Sigmoid colon (tissue), 7 donors: ENCODE data around the gene GPRIN1. TPM values are rescaled to one million over a fixed set of nuclear protein-coding genes. Genes with fewer than 3 reads are reported as not detected.

Experiments
- DNase-seq: peaks from one replicate; pipeline ENCODE4 v3.0.0-alpha.2; 2019
- H3K27ac ChIP-seq, 4 donors: fragments of 200-600 bp; sonication (generic); one replicate each; pipeline ENCODE4 v1.5.1; 2016 to 2019; ENCODE audit warnings: mild to moderate bottlenecking in 1 of 4
- H3K27me3 ChIP-seq, 3 donors: fragments of 200-600 bp; sonication (generic); one replicate each; pipeline ENCODE4 v1.5.1; 2019; ENCODE audit warnings: mild to moderate bottlenecking in 1 of 3
- H3K36me3 ChIP-seq, 4 donors: fragments of 200-600 bp; sonication (generic); one replicate each; pipeline ENCODE4 v1.5.1; 2016 to 2019
- H3K4me1 ChIP-seq, 4 donors: fragments of 200-600 bp; sonication (generic); one replicate each; pipeline ENCODE4 v1.5.1; 2017 to 2019
- H3K4me3 ChIP-seq, 4 donors: fragments of 200-600 bp; sonication (generic); one replicate each; pipeline ENCODE4 v1.5.1; 2017 to 2019; ENCODE audit warnings: mild to moderate bottlenecking in 2 of 4, moderate library complexity in 1 of 4
- H3K9me3 ChIP-seq, 4 donors: fragments of 200-600 bp in 3 of 4; sonication (generic) in 3 of 4; one replicate each; pipeline versions ENCODE4 v1.5.1 to v1.6.1; 2013 to 2019
- CTCF ChIP-seq, 4 experiments: fragments of 450-650 bp in 3 of 4; fragments of 200-600 bp in 1 of 4; IDR thresholded peaks; one replicate each; pipeline ENCODE4 v1.5.1; 2016 to 2019; ENCODE audit warnings: antibody characterized with exemption in 4 of 4, mild to moderate bottlenecking in 3 of 4, moderate library complexity in 2 of 4
- EP300 ChIP-seq, 4 donors: sonication (generic); formaldehyde crosslinking; IDR thresholded peaks; one replicate each; pipeline ENCODE4 v1.6.1; 2017; ENCODE audit warnings: antibody characterized with exemption in 4 of 4
- POLR2A ChIP-seq, 2 donors: fragments of 450-650 bp; IDR thresholded peaks; one replicate each; pipeline ENCODE4 v1.6.1; 2016; ENCODE audit warnings: antibody characterized with exemption in 2 of 2, mild to moderate bottlenecking in 2 of 2, moderate library complexity in 2 of 2
- POLR2AphosphoS5 ChIP-seq, 4 donors: sonication (generic); formaldehyde crosslinking; IDR thresholded peaks; one replicate each; pipeline ENCODE4 v1.6.1; 2017; ENCODE audit warnings: antibody characterized with exemption in 4 of 4
- WGBS, 2 donors: extraction: QIAGEN DNeasy Blood & Tissue Kit; methylation state at CpG; one replicate each; pipeline ENCODE4 v1.1.7; 2013; 5-methylcytosine and 5-hydroxymethylcytosine counted together
- intact Hi-C: fragments of 100-400 bp; cut with DNase I; formaldehyde crosslinking; loops from one replicate; pipeline ENCODE4 v1.15.1; 2023
- polyA plus RNA-seq, 3 donors: library from polyadenylated mRNA; stranded (reverse); fragments of 200-250 nt; gene quantifications; one replicate each; pipeline ENCODE4 v1.2.3, GENCODE V29; 2013
- total RNA-seq, 4 donors: library from RNA; depleted of rRNA; stranded (reverse); fragments of >200 nt; gene quantifications; one replicate each; pipeline ENCODE4 v1.1.0, GENCODE V29; 2016
- donor health status: healthy with polysubstance abuse.
- donor health status: Bipolar disorder and iron deficiency.
- donor health status: healthy.

GPRIN1 gene
- total and polyA plus RNA-seq, 7 donors, result 0.33 to 1.6 (median 0.69) TPM

GRCh38 chr5:176628406-176629228 is 18.7 kb upstream of the GPRIN1 start:
- intact Hi-C loops, result no loop called here
- DNase-seq, result no peak
- 37 to 54% methylated on average over 13 of the region's 13 CpGs for WGBS, 2 donors
- Histone ChIP-seq H3K9me3 (no peaks in the 10 kb centered on the region), H3K4me1 (peaks cover 0 to 17% (median 15%) of the 10 kb centered on the region in 4 donors), H3K27me3 (peaks cover 32 to 95% (median 55%) of the 10 kb centered on the region in 3 donors), H3K4me3 (no peak overlapping the region), H3K27ac (no peak overlapping the region), H3K36me3 (no peaks in the 10 kb centered on the region)
- TF ChIP-seq POLR2A (IDR thresholded peaks at IDR 0.05) (no peak), POLR2AphosphoS5 (IDR thresholded peaks at IDR 0.05) (no peak)

- Histone ChIP-seq H3K36me3 (no peaks in the 10 kb centered on the region), H3K4me3 (no peak overlapping the region), H3K27me3 (peaks cover 32 to 96% (median 55%) of the 10 kb centered on the region in 3 donors), H3K4me1 (peaks cover 0 to 17% (median 15%) of the 10 kb centered on the region in 4 donors), H3K9me3 (no peaks in the 10 kb centered on the region), H3K27ac (no peak overlapping the region)
- intact Hi-C loops, result no loop called here
- TF ChIP-seq POLR2A (IDR thresholded peaks at IDR 0.05) (no peak), POLR2AphosphoS5 (IDR thresholded peaks at IDR 0.05) (no peak), EP300 (IDR thresholded peaks at IDR 0.05) (no peak), CTCF (IDR thresholded peaks at IDR 0.05) (no peak)
- WGBS, 2 donors, result 52 to 89% methylated on average over 5 of the region's 5 CpGs
- DNase-seq, result no peak
Observed at GRCh38 chr5:176627582-176627981, 17.6 kb upstream of the GPRIN1 start.

DNA sequence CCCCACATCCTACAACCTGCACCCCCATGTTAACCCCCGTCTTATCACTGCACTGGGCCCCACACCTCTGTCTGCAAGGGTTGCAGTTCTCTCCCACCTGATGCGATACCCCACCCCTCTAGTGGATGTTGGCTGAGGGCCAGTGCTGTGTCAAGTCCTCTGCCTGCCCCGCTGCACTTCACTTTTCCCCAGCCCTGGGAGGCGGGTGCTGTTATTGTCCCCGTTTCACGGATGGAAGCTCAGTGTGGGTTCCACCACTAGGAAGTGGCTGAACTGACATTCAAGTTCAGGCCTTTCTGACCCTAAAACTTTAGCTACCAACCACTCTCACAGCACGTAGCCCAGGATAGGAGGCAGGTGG is 16.9 kb upstream of the GPRIN1 start:
- WGBS, 2 donors, result 9 to 35% methylated on average over 7 of the region's 7 CpGs
- Histone ChIP-seq H3K9me3 (no peaks in the 10 kb centered on the region), H3K27me3 (peaks cover 32 to 95% (median 57%) of the 10 kb centered on the region in 3 donors), H3K27ac (no peak overlapping the region), H3K4me3 (no peak overlapping the region), H3K36me3 (no peaks in the 10 kb centered on the region), H3K4me1 (peaks cover 0 to 17% (median 15%) of the 10 kb centered on the region in 4 donors)
- intact Hi-C loops, result no loop called here
- DNase-seq, result no peak
- TF ChIP-seq EP300 (IDR thresholded peaks at IDR 0.05) (no peak), POLR2A (IDR thresholded peaks at IDR 0.05) (no peak), CTCF (IDR thresholded peaks at IDR 0.05) (no peak), POLR2AphosphoS5 (IDR thresholded peaks at IDR 0.05) (no peak)

- Histone ChIP-seq H3K4me1 (peaks cover 0 to 17% (median 15%) of the 10 kb centered on the region in 4 donors), H3K36me3 (no peaks in the 10 kb centered on the region), H3K27ac (no peak overlapping the region), H3K9me3 (no peaks in the 10 kb centered on the region), H3K27me3 (peaks cover 35 to 95% (median 63%) of the 10 kb centered on the region in 3 donors), H3K4me3 (no peak overlapping the region)
- WGBS, 2 donors, result 17 to 40% methylated on average over 25 of the region's 25 CpGs
- TF ChIP-seq CTCF (IDR thresholded peaks at IDR 0.05) (no peak), EP300 (IDR thresholded peaks at IDR 0.05) (no peak), POLR2AphosphoS5 (IDR thresholded peaks at IDR 0.05) (no peak), POLR2A (IDR thresholded peaks at IDR 0.05) (no peak)
- intact Hi-C loops, result no loop called here
- no peak for DNase-seq
Observed at GRCh38 chr5:176625966-176626875, 16.3 kb upstream of the GPRIN1 start.

DNA sequence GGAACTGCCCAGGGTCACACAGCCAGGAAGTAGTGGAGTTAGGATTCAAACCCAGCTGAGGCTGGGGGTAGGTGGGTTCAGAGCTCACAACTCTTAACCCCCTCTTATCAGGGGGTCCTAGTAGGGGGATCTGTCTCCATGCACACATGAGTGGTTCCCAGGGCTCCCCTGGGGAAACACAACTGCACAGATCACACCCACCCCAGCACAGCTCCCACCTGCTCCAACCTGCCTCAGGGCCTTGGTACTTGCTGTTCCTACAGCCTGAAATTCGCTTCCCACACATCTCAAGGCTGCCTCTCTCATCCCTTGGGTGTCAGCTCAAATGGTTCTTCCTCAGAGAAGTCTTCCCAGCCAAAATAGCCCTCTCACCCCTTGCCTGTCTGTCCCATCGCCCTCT is 15.6 kb upstream of the GPRIN1 start:
- Histone ChIP-seq H3K27ac (no peak overlapping the region), H3K9me3 (no peaks in the 10 kb centered on the region), H3K4me3 (no peak overlapping the region), H3K27me3 (peaks cover 38 to 95% (median 70%) of the 10 kb centered on the region in 3 donors), H3K36me3 (no peaks in the 10 kb centered on the region), H3K4me1 (peaks cover 0 to 16% (median 15%) of the 10 kb centered on the region in 4 donors)
- no peak for DNase-seq
- TF ChIP-seq POLR2A (IDR thresholded peaks at IDR 0.05), result no peak
- TF ChIP-seq POLR2AphosphoS5 (IDR thresholded peaks at IDR 0.05), result no peak
- TF ChIP-seq EP300 (IDR thresholded peaks at IDR 0.05), result no peak
- no peak for TF ChIP-seq CTCF (IDR thresholded peaks at IDR 0.05)
- intact Hi-C loops, result no loop called here
- WGBS, 2 donors, result 71 to 75% methylated on average over 2 of the region's 2 CpGs
